RKO (cell line): ENCODE data around the gene VPS13D.
"Not testable (repeated sequence)": the region's sequence is repeated elsewhere in the genome, so short reads cannot be mapped to it uniquely, and the experiment has no call there.

Source experiments
- DNase-seq: peaks from one replicate; pipeline ENCODE4 v3.0.0-alpha.2; 2016; ENCODE audit warnings: low spot score

Gene VPS13D

GRCh38 chr1:12294076-12294475, 64.2 kb downstream of the VPS13D start:
- DNase-seq: no peak

- no peak for DNase-seq
These were observed 66.2 kb downstream of the VPS13D start for GRCh38 chr1:12296016-12296415.

- no peak for DNase-seq
These were observed 66.8 kb downstream of the VPS13D start for GRCh38 chr1:12296623-12297022.

DNA sequence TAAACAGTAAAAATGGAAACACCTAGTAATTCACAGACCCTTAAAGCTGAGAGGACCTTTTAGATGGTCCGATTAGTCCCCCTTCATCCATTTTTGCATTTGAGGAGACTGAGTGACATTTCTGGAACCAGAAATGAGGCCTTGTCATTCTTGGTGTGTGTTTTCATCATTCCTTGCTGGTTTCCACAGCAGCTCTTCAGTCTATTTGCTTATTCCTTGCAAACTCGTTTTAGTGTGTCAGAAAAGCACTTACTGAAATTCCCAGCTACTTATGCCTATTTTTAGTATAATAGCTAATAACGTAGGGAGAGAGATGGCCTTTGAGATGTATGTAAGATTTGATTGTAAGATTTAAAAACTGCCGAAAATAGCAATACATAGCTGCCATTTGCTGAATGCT, 70.9 kb downstream of the VPS13D start:
- DNase-seq: no peak

DNA sequence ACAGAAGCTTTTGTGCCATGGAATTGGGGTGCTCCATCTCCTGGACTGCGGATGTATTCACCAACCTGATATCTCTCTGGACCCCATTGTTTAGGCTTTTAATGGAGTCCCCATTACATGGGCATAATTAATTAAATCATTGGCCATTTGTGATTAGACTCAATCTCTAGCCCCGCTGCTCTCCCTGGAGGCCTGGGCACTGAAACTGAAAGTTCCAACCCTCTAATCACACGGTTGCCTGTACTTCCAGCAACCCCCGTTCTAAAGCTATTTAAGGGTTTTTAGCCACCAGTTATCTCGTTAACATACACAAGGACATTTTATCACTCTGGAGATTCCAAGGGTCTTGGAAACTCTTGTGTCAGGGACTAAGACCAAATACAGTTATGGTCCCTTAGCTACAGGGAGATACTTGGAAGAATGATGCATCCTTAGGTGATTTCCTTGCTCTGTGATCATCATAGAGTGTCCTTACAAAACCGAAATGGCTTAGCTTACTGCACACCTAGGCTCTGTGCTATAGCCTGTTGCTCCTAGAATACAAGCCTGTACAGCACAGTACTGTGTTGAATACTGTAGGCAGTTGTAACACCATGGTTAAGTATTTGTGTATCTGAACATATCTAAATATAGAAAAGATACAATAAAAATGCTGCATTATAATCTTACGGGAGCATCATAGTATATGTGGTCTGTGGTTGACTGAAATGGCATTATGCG, 71.8 kb downstream of the VPS13D start:
- DNase-seq: no peak

DNA sequence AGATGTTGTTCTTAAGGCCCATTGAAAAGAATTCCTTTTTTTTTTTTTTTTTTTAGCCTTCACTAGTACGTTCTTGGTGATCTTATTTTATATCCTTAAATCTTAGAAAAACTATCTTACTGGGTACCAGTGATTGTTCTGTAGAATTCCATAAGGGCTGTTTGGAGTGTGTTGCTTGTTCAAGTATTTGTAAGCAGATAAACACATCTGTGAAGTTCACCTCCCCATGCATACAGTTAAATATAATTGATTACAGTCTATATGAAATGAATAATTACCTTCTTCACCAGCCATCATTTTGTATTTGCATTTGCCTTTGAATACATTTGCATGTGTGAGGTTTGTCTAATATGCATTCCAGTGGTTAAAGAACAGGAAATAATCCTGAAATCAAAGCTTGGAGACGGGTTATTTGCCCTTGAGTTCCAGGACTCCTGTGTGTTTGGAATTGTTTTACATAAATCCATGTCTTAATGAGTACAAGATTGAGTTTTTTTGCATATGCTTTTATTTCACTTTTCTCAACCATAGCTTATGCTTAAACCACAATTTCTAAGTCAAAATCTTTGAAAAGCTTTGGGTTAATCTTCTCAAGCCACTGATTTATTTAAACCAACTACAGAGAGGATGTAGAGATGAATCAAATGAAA, 73.1 kb downstream of the VPS13D start:
- no peak for DNase-seq

GRCh38 chr1:12305377-12305776, 75.5 kb downstream of the VPS13D start:
- DNase-seq: no peak

DNA sequence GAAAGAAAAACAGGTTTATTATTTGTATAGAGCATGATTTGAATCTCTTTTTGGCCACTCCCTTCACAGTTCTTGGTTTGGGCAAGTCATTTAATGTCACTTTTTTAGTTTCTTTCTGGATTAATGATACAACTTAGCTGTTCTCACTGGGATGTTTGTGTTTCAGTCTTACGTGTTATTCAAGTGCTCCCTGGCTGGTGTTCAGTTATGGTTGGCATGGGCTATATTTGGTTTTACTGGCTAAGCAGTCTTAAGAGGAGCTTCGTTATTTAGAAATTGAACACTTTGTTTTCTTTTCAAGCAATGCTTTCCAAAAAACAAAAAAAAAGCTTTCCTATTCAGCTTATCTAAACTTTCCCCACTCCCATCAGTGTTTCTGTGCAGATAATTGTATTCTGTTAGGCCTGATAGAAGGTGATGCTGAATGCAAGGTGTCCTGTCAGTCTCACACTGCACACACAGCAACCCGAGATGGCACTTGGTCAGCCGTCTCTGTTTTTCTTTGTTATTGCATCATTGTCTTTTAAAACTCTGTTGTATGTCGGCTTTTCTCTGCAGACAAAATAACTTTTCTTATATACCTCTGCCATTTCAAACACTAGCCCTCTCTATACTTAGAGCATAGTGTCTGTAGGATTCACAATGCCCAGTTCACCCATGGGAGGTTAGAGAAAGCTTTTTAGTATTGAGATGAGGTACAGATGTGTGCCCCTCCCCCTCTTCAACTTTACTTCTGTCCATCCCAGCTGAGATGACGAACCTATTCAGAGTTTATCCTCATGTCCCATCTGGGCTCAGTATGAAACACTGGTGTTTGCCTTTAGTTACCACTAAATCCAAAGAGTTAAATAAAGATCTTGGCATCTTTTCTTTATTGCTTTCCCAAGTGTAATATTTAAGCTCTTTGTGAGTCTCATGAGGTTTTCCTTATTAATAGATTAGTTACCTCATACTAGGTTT, 80.2 kb downstream of the VPS13D start:
- no peak for DNase-seq

DNA sequence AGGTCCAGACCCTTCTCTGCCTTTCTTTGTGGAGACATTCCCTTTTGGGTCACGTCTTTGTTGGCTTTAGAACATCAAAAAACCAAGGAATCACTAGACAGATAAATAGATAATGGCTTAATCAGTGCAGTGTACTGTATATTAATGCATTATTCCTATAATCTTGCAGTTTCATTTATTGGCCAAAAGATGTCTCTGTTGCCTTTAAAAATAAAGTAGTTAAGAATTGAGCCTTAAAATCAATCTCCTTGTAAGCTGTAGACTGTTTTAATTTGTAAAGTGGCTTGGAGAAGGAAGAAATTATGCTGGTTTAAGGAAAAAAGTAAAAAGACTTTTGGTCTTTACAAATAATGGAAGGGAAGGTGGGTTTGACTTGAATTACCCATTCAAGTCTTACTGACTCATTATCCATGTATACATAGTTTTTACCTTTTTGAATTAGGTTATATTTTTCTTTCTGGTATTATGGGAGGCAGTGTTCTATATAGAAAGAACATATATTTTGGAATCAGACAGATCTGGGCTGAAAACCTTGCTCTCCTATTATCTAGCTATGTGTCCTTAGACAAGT, 84.6 kb downstream of the VPS13D start:
- peak; percentile 61 for DNase-seq

DNA sequence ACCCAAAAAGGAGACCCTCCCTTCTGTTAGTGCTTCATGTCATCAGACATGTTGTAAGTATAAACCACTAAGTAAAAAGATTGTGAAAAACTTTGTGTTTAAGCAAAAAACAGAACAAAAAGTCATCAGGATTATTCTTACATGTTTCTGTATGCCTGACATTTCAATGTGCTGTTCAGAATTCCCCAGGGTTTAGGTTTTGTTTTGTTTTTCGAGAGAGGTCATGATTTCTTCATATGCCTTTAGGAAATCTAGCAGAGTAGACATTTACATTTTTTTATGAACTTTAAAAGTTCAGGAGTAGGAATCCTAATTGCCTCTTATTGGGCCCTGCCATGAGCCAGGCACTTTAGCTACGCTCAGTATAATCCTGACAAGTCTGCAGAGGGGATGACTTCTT, 85.3 kb downstream of the VPS13D start:
- DNase-seq: no peak

DNA sequence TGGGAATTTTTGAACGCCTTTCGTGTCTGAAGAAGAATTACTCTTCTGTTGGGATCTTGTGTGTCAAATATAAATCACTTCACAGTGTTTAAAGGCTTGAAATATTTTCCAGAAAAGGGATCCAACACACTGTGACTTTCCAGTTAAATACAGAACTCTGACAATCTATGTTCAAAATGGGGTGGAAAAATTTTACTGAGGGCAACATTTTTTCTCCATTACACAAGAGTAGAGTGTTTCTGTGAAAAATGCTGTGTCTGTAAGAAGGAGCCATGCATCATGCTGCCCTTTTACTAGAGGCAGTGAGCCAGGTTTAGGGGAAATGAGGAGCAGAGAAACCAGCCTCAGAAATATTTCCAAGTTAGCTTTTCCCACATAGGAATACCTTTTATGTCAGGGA, 86.5 kb downstream of the VPS13D start:
- DNase-seq: no peak

- no peak for DNase-seq
These were observed 90.7 kb downstream of the VPS13D start for GRCh38 chr1:12320486-12320885.

DNA sequence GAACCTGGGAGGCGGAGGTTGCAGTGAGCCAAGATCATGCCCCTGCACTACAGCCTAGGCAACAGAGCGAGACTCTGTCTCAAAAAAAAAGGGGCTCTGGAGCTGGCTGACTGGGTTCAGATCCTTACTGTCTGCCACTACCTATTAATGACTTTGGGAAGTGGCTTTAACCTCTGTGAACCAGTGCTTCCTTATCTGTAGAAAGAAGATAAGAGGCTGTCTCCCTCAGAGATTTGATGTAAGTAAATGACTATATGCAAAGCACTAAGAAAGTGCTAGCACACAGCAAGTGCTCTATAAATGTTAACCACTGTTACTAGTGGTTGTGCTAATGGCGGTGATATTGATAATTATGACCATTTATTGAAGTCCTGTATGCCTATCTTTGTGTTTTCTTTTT, 94.6 kb downstream of the VPS13D start:
- no peak for DNase-seq

DNA sequence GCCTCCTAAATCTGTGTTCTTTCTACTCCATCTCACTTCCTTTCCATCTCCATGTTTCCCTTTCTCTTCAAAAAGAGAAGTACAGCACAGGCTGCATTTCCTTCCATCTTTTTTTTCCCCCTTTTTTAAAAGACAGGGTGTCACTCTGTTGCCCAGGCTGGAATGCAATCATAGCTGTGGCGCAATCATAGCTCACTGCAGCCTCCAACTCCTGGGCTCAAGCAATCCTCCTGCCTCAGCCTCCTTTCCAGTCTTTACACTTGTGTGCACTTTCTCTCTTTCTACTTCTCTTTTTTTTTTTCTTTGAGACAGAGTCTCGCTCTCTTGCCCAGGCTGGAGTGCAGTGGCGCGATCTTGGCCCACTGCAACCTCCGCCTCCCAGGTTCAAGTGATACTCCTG, 95.1 kb downstream of the VPS13D start:
- DNase-seq: not testable (repeated sequence)

GRCh38 chr1:12326986-12327385, 97.2 kb downstream of the VPS13D start:
- DNase-seq: no peak

- DNase-seq: no peak
These were observed 97.7 kb downstream of the VPS13D start for GRCh38 chr1:12327566-12327965.

DNA sequence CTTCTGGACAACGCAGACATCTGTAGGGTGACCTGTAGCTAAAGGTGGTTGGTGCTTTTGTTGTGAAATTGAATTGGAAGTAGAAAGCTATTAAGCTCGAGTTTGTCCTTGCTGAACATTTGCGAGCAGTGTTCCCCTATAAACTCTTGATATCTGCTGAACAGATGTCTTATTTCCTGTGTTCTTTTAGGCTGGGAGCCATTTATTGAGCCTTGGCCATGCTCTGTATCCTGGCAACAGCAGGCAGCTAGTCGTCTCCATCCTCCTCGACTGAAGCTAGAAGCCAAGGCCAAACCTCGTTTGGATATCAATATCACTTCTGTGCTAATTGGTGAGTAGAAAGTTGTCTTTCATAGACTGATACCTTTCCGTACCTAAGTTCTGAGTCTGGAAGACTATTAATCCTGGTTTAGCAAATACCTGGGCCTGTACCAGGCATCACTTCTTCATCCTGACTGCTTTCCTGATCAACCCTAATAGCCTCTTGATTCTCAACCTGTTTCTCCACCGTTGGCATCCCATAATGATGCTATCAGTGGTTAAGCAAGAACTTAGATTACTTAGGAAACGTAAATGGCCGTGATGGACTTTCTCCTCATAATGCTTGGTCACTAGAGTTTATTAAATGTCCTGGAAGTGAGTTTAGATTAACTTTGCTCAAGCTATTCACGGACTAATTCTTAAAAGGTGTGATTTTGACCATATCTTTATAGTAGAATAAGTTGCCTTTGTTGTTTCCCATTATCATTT, 103.4 kb downstream of the VPS13D start:
- DNase-seq: no peak

DNA sequence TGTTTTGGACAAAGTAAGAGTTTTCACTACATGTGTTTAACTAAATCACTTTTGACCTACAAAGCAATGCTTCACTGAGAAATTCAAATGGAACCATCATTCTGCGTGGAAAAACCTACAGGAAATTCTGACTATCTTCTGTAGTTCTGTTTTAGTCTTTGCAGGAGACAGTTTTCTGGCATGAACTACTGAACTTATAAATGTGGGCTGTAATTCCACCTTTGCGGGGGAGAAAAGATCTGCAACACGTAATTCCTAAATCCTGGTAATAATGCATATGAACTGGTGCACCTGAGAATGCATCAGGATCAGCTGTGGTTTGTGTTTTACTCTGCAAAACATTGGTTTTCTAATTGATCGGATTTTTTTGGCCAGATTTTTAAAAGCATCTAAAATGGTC, 106.0 kb downstream of the VPS13D start:
- no peak for DNase-seq

DNA sequence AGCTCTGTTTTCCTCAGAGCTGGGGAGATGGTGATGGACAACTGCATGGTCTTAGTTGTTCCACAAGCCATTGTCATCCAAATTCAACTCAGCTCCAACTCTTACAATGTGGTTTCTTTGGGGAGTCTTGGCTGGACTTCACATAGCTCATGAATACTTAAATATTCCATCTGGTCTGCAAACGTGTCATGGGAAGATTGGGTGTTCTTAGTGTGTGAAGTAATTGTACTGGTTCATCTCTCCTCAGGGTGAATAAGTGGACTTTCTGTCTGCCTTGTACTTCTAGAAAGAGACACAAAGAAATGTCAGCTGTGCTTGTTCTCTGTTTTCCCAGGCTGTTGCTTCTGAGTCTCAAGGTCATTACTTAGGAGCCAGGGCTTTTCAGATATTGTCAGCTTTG, 106.6 kb downstream of the VPS13D start:
- DNase-seq: no peak

DNA sequence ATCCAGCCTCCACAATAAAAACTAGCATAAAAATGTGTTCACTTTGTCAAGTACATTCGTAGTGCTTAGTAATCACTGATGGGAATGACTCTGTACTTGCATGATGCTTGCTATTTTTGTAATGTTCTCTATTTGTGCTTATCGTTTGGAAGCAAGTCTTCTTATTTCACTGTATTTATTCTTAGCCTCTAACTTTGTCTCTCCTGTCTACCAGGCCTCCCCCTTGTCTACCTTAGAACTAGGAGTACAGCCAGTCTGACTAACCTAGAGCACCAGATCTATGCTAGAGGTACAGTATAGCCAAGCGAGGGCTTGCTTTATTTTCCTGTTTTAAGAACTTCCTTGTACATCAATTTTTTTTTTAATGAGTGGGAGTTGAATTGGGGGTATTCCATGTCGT, 108.2 kb downstream of the VPS13D start:
- DNase-seq: no peak

DNA sequence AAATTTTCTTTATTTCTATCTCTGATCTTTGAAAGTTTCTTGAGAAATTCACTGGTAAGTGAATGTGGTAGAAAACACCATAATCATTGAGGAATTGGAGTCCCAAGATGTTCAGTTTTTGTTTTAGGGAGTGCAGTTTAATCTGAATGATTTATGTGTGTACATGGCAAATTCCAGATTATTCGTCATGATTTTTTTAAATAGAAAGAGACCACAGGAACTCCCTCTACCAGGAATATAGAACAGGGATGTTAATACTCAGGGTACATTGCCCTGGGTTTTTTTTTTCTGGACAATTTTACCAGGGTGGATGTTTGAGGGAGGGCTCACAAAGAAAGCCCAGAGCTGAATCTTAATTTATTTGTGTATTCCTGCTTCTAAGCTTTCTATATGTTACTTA, 109.0 kb downstream of the VPS13D start:
- DNase-seq: no peak

DNA sequence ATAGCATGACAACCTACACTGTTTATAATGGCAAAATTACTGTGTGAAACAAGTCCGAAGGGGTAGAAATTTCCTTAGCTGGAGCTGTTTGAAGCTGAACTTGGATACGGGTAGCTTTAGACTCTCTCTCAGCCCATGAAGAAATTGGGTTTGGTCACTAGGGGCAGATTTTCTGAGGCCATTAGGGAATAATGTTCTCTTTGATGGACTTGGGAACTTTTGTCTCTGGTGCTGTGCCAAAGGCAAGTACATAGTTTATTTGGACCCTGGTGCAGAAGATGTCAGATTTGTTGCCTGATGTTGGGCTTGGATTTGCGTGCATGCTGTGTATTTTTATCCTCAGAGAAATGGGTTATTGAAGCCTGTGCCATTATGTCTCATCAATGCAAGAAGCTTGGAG, 109.6 kb downstream of the VPS13D start:
- DNase-seq: no peak
